CD14-positive monocyte (primary cell): ENCODE data around the gene EXOC4. TPM values are rescaled to one million over a fixed set of nuclear protein-coding genes. Genes with fewer than 3 reads are reported as not detected.

Experiments
- DNase-seq, 3 donors: peaks; one replicate each; pipeline ENCODE4 v3.0.0-alpha.2; 2011 to 2022
- H2AFZ ChIP-seq: 2 replicates; pipeline ENCODE4 v1.6.0; 2012; ENCODE audit warnings: mild to moderate bottlenecking, low read depth, low read length, inconsistent platforms; ENCODE audit not compliant: insufficient read depth, poor library complexity, severe bottlenecking
- H3K27ac ChIP-seq, 2 donors: 1 replicate in 1 of 2; 2 replicates in 1 of 2; pipeline ENCODE4 v1.5.1; 2012 to 2013; ENCODE audit warnings: low read length in 2 of 2, control low read depth in 1 of 2, inconsistent platforms in 1 of 2, low read depth in 1 of 2, mild to moderate bottlenecking in 1 of 2
- H3K27me3 ChIP-seq, 2 donors: one replicate each; pipeline versions ENCODE4 v1.6.0 to v1.6.1; 2011 to 2013; ENCODE audit warnings: low read length in 2 of 2; ENCODE audit not compliant: control insufficient read depth in 2 of 2, insufficient read depth in 2 of 2
- H3K36me3 ChIP-seq, 2 donors: replicated peaks in 1 of 2; 1 replicate in 1 of 2; 2 replicates in 1 of 2; pipeline versions ENCODE4 v1.5.1 to v1.6.1; 2012 to 2013; ENCODE audit warnings: low read length in 2 of 2, control low read depth in 1 of 2, inconsistent platforms in 1 of 2, mild to moderate bottlenecking in 1 of 2; ENCODE audit not compliant: insufficient read depth in 2 of 2, control insufficient read depth in 1 of 2
- H3K4me1 ChIP-seq, 2 donors: 1 replicate in 1 of 2; 2 replicates in 1 of 2; pipeline versions ENCODE4 v1.5.1 to v1.6.1; 2012 to 2013; ENCODE audit warnings: low read length in 2 of 2, control low read depth in 1 of 2, inconsistent platforms in 1 of 2, mild to moderate bottlenecking in 1 of 2, moderate library complexity in 1 of 2; ENCODE audit not compliant: insufficient read depth in 2 of 2, control insufficient read depth in 1 of 2
- H3K4me2 ChIP-seq: replicated peaks from 2 replicates; pipeline ENCODE3; 2012; ENCODE audit warnings: low read length, moderate library complexity, mild to moderate bottlenecking; ENCODE audit not compliant: poor library complexity, severe bottlenecking; ENCODE audit errors: extremely low read depth
- H3K4me3 ChIP-seq, 3 experiments: fragments of 200-600 bp in 1 of 3; sonication (generic) in 1 of 3; replicated peaks in 1 of 3; 1 replicate in 2 of 3; 2 replicates in 1 of 3; pipeline ENCODE4 v1.5.1; 2011 to 2013; ENCODE audit warnings: low read length in 3 of 3, mild to moderate bottlenecking in 3 of 3, control low read depth in 2 of 3, low read depth in 2 of 3, inconsistent platforms in 1 of 3, moderate library complexity in 1 of 3
- H3K79me2 ChIP-seq: 2 replicates; pipeline ENCODE4 v1.6.0; 2012; ENCODE audit warnings: mild to moderate bottlenecking, control low read depth, inconsistent platforms, low read length, moderate library complexity; ENCODE audit not compliant: insufficient read depth
- H3K9ac ChIP-seq: 2 replicates; pipeline ENCODE4 v1.6.0; 2017; ENCODE audit warnings: low read length, mild to moderate bottlenecking; ENCODE audit not compliant: insufficient read depth, poor library complexity, severe bottlenecking
- H3K9me3 ChIP-seq, 2 donors: replicated peaks in 1 of 2; 1 replicate in 1 of 2; 2 replicates in 1 of 2; pipeline versions ENCODE4 v1.5.1 to v1.6.1; 2012 to 2013; ENCODE audit warnings: low read length in 2 of 2, control low read depth in 1 of 2; ENCODE audit not compliant: control insufficient read depth in 1 of 2, insufficient read depth in 1 of 2
- H4K20me1 ChIP-seq: 2 replicates; pipeline ENCODE4 v1.6.0; 2012; ENCODE audit warnings: mild to moderate bottlenecking, low read length, control low read depth, moderate library complexity; ENCODE audit not compliant: insufficient read depth
- H3K27ac Mint-ChIP-seq, 7 donors: one replicate each; pipeline ENCODE4 v1.8.0; 2020; ENCODE audit warnings: mild to moderate bottlenecking in 7 of 7, mixed read lengths in 7 of 7, moderate library complexity in 6 of 7, inconsistent platforms in 2 of 7
- H3K27me3 Mint-ChIP-seq, 3 donors: one replicate each; pipeline ENCODE4 v1.8.0; 2021 to 2022; ENCODE audit warnings: low read depth in 3 of 3, mild to moderate bottlenecking in 3 of 3, mixed read lengths in 3 of 3, moderate library complexity in 3 of 3, inconsistent platforms in 1 of 3
- H3K36me3 Mint-ChIP-seq, 2 donors: one replicate each; pipeline ENCODE4 v1.8.0; 2020; ENCODE audit warnings: mixed read lengths in 2 of 2, inconsistent platforms in 1 of 2, mild to moderate bottlenecking in 1 of 2
- H3K4me1 Mint-ChIP-seq: one replicate; pipeline ENCODE4 v1.8.0; 2020; ENCODE audit warnings: mild to moderate bottlenecking, mixed read lengths
- H3K4me3 Mint-ChIP-seq, 2 donors: one replicate each; pipeline ENCODE4 v1.8.0; 2020; ENCODE audit warnings: mild to moderate bottlenecking in 2 of 2, mixed read lengths in 2 of 2, moderate library complexity in 1 of 2
- H3K9me3 Mint-ChIP-seq, 7 donors: one replicate each; pipeline ENCODE4 v1.8.0; 2020 to 2022; ENCODE audit warnings: mixed read lengths in 7 of 7, mild to moderate bottlenecking in 6 of 7, moderate library complexity in 6 of 7, inconsistent platforms in 2 of 7
- WGBS: methylation state at CpG from one replicate; pipeline ENCODE4 v1.1.5; 2013; ENCODE audit warnings: missing lambda C conversion rate; ENCODE audit not compliant: insufficient coverage; 5-methylcytosine and 5-hydroxymethylcytosine counted together
- intact Hi-C, 2 donors: fragments of 100-400 bp; cut with micrococcal nuclease; formaldehyde crosslinking; loops; one replicate each; pipeline versions ENCODE4 v1.15.0 to v1.15.1; 2023
- polyA plus RNA-seq, 3 donors: library from polyadenylated mRNA; depleted of rRNA in 1 of 3; unstranded in 2 of 3; stranded (reverse) in 1 of 3; fragments of 300-500 nt in 2 of 3; fragments of >200 nt in 1 of 3; fragmentation: Illumina TruSeq in 2 of 3; gene quantifications; 1 replicate in 2 of 3; 2 replicates in 1 of 3; pipeline ENCODE4 v1.2.3, GENCODE V29; 2012 to 2021
- TF ChIP-seq, protein P1 (sequence below): fragments of 200-600 bp; IDR thresholded peaks from one replicate; pipeline ENCODE4 v1.8.0; 2022; ENCODE audit warnings: antibody characterized with exemption, mild to moderate bottlenecking

EXOC4 gene
- polyA plus RNA-seq, 3 donors, result 20.6 to 22.3 (median 22.3) TPM

DNA sequence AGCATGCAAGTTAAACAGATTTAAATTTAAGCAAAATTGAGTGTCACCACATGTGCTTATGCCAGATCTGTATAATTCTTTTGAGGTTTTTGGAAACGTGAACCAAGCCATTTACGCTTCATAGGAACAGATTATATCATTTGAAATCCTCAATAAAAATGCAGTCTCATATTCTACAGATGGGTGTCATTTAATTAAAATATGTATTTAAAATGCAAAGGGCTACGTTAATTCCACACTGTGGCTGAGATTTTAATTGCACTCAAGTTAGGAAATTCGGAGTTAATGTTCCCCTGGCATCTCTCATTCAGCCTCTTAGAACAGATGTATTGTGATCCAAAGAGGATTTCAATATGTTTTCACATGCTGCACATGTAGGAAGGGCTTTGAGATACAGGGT is 709.8 kb downstream of the EXOC4 start:
- no peak overlapping the region for H3K4me2 ChIP-seq
- no peaks in the 10 kb centered on the region for H4K20me1 ChIP-seq
- Mint-ChIP-seq H3K4me3 (no peak overlapping the region), H3K27ac (no peak overlapping the region), H3K9me3 (peaks cover 6 to 27% (median 23%) of the 10 kb centered on the region in 7 donors), H3K36me3 (peaks cover 0 to 3% of the 10 kb centered on the region in 2 donors), H3K4me1 (no peaks in the 10 kb centered on the region), H3K27me3 (peaks cover 0 to 2% (median 0%) of the 10 kb centered on the region in 3 donors)
- H3K27ac ChIP-seq, result no peak overlapping the region
- no peak overlapping the region for H2AFZ ChIP-seq
- no peaks in the 10 kb centered on the region for H3K27me3 ChIP-seq
- no peaks in the 10 kb centered on the region for H3K79me2 ChIP-seq
- no peaks in the 10 kb centered on the region for H3K36me3 ChIP-seq
- no peaks in the 10 kb centered on the region for H3K9me3 ChIP-seq
- H3K9ac ChIP-seq, result no peak overlapping the region
- intact Hi-C loops, result no loop called here
- no CpG with 5 or more reads among the region's 4 CpGs for WGBS
- TF ChIP-seq, protein P1, sequence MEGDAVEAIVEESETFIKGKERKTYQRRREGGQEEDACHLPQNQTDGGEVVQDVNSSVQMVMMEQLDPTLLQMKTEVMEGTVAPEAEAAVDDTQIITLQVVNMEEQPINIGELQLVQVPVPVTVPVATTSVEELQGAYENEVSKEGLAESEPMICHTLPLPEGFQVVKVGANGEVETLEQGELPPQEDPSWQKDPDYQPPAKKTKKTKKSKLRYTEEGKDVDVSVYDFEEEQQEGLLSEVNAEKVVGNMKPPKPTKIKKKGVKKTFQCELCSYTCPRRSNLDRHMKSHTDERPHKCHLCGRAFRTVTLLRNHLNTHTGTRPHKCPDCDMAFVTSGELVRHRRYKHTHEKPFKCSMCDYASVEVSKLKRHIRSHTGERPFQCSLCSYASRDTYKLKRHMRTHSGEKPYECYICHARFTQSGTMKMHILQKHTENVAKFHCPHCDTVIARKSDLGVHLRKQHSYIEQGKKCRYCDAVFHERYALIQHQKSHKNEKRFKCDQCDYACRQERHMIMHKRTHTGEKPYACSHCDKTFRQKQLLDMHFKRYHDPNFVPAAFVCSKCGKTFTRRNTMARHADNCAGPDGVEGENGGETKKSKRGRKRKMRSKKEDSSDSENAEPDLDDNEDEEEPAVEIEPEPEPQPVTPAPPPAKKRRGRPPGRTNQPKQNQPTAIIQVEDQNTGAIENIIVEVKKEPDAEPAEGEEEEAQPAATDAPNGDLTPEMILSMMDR, result no peak
- no peak for DNase-seq
- H3K4me1 ChIP-seq, result no peaks in the 10 kb centered on the region
- H3K4me3 ChIP-seq, result no peak overlapping the region

DNA sequence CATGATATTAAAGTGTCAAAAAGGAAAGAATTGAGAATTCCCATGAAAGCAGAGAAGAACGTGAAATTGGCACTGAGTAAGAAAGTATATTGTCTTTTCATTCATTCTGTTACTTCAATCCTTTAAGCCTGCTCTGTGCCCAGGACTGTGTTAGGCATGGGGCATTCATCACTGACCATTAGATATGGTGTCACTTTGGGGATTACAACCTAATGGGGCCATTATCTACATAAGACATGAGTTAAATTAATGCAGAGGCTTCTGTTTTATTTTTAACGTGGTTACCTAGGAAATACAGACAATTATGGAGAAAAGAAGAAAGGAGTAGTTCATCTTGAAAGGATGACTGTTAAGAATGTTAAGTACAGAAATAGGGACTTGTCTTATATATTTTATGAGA is 710.8 kb downstream of the EXOC4 start:
- Mint-ChIP-seq H3K27ac (no peak overlapping the region), H3K4me1 (no peaks in the 10 kb centered on the region), H3K9me3 (peaks cover 10 to 30% (median 27%) of the 10 kb centered on the region in 7 donors), H3K27me3 (peaks cover 0 to 2% (median 0%) of the 10 kb centered on the region in 3 donors), H3K4me3 (no peak overlapping the region), H3K36me3 (peaks cover 2 to 3% of the 10 kb centered on the region in 2 donors)
- Histone ChIP-seq H2AFZ (no peak overlapping the region), H3K36me3 (no peaks in the 10 kb centered on the region), H3K27ac (no peak overlapping the region), H3K27me3 (no peaks in the 10 kb centered on the region), H3K9ac (no peak overlapping the region), H4K20me1 (no peaks in the 10 kb centered on the region), H3K9me3 (no peaks in the 10 kb centered on the region), H3K4me3 (no peak overlapping the region), H3K4me1 (no peaks in the 10 kb centered on the region), H3K4me2 (no peak overlapping the region), H3K79me2 (no peaks in the 10 kb centered on the region)
- TF ChIP-seq, protein P1, result no peak
- no CpG with 5 or more reads among the region's 2 CpGs for WGBS
- no peak for DNase-seq
- intact Hi-C loops, result no loop called here
